Activated CD8-positive, alpha-beta memory T cell treated with anti-CD3 and anti-CD28 coated beads for 1 hour (primary cell): ENCODE results near the gene KMT5B.

Experiments used
- DNase-seq, 2 donors: peaks; one replicate each; pipeline ENCODE4 v3.0.0-alpha.2; 2020; ENCODE audit warnings: low read depth in 1 of 2; ENCODE audit errors: extremely low read depth in 1 of 2

Gene KMT5B

DNA sequence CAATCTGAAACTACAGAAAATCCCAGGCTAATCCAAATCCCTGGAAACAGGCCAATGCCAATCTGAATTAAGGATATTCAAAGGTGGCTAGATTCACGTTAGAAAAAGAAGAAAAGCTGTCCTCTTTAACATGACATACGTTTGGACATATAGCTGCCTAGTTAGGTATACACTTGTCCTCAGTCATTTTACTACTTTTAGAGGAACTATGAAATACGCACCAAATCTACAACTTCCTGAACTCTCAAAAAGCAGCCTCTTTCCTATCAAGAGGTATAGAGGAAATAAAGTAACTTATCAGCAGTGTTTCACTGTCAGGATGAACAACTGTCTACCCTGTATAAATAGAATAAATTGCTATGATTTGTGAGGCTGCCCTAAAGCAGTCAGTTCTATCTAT, 24.0 kb downstream of the KMT5B start:
- no peak for DNase-seq

GRCh38 chr11:68186061-68186460, 27.0 kb downstream of the KMT5B start:
- no peak for DNase-seq

GRCh38 chr11:68181719-68182451, 31.2 kb downstream of the KMT5B start:
- DNase-seq: no peak

DNA sequence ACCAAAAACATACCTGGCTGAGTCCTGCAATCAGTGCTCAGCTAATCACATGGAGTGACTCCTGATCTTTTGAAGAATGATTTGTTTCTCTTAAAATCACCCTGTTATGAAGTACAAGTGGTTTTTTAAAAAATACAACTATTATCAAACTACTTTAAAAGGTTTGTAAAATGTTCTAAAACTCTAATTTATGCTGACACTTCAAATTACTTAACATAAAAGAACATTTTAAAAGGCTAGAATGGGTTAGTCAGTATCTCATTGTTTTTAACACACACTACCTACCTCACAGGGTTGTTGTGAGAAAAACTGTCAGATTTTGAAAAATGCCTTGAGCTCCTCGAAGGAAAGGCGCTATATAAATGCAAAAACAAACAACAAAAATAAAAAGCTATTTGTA, 33.2 kb downstream of the KMT5B start:
- DNase-seq: no peak

DNA sequence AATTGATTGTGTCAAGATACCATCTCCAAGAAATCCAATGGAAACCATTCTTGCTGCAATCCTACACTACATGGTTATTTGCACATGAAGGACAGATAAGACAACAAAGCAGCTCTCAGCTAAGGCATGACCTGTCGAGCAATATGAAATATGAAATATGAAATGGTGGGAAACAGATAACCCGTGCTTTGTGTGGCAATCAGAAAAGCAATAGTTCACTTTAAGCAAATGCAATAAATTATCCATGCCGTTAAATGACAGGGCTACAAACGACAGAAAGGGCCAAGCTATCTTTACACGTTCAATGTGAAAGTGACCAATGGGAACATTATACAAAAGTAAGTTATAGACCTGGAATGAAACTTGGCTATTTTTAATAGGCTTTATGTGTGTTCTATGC, 35.2 kb downstream of the KMT5B start:
- no peak for DNase-seq

DNA sequence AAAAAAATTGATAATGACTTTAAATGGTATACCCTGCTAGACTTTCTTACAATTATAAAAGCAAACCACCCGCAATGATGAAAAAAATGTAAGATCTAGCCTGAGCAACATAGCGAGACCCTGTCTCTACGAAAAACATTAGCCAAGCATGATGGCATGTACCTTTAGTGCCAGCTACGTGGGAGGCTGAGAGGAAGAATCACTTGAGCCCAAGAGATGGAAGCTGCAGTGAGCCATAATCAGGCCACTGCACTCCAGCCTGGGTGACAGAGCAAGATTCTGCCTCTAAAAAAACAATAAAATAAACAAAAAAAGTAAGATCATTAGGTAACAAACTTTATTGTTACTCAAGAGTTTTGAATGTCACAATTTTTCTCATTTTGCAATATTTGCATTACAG, 39.2 kb downstream of the KMT5B start:
- no peak for DNase-seq

DNA sequence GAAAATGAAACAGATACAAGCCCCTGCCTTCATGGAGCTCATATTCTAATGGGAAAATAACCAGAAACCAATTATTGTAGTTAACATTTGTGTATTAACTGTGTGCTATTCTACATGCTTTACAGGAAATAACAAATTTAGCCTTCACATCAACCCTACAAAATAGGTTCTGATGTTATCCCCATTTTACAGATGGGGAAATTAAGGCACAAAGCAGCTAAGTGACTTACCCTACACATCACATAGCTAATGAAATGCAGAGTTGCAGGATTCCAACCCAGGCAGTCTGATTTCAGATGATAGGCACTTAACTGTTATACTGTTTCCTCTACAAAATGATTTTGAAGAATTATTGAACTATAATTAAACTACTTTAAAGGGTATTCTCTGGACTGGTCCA, 43.7 kb downstream of the KMT5B start:
- no peak for DNase-seq

DNA sequence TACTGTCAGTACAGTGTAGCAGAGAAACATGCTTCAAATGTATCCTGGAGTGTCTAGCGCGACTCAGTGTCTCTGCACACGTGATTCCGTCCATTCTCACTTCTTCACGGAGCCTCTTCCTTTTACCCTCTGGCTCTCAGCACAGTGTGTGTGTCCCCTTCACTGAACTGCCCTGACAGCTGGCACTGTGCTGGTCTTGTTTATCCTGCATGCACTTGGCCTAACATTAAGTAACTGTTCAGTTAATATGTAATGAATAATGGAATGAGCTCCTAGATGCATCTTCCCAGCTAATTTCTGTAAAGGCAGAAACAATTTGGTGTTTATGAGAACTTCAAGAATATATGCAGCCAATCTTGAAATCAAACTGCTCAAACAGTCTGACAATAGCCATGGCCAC, 44.4 kb downstream of the KMT5B start:
- DNase-seq: no peak

DNA sequence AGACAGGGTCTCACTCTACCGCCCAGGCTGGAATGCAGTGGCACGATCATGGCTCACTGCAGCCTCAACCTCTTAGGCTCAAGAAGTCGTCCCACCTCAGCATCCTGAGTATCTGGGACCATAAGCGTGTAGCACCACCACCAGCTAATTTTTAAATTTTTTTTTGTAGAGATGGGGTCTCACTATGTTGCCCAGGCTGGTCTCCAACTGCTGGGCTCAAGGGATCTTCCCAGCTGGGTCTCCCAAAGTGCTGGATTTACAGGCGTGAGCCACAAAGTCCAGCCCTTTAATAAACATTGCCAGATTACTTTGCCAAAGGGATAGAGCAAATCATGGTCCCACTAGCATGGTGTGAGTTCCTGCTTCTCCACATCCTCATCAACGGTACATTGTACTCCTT, 45.6 kb downstream of the KMT5B start:
- no peak for DNase-seq

GRCh38 chr11:68166969-68167368, 46.1 kb downstream of the KMT5B start:
- DNase-seq: no peak

GRCh38 chr11:68165601-68166000, 47.5 kb downstream of the KMT5B start:
- DNase-seq: no peak

- no peak for DNase-seq
Measured at GRCh38 chr11:68164437-68164836, 48.7 kb downstream of the KMT5B start.

DNA sequence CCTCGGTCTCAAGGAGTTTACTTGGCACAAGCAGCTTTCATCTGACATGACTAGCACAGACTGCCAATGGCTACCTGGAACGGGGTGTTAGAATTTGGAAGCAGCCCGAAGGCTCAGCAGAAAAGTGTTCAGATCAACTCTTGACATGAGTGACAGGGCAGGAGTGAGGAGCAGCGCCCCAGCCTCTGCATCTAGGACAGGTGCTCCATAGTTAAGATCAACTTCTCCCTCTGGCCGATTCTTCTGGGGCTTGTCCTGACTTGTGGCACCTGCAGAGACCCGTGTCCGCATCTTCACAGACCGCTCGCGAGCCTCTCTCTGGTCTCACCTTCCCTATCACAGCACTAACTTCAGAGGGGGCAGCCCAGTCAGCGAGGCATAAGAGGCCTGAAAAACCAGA, 49.4 kb downstream of the KMT5B start:
- no peak for DNase-seq

GRCh38 chr11:68160100-68160695, 52.9 kb downstream of the KMT5B start:
- no peak for DNase-seq

DNA sequence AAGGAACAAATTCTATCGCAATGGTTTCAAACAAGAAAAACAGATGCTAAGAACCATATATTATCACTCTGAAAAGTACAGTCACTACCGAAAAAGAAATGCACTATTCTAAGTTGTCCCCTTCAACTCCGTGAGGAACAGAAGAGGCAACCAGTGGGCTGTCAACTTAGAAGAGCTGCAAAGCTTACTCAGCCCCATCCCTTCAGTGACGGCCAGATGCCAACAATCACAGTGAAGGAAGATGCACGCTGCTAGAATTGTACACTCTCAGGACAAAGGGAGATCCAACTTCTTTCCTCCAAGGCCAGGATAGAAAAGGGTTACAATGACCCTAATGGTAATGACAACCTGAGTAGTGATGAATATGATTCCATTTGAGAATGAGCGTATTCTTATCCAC, 53.4 kb downstream of the KMT5B start:
- no peak for DNase-seq

- no peak for DNase-seq
Measured at GRCh38 chr11:68159161-68159560, 53.9 kb downstream of the KMT5B start.

GRCh38 chr11:68158580-68158979, 54.5 kb downstream of the KMT5B start:
- no peak for DNase-seq

DNA sequence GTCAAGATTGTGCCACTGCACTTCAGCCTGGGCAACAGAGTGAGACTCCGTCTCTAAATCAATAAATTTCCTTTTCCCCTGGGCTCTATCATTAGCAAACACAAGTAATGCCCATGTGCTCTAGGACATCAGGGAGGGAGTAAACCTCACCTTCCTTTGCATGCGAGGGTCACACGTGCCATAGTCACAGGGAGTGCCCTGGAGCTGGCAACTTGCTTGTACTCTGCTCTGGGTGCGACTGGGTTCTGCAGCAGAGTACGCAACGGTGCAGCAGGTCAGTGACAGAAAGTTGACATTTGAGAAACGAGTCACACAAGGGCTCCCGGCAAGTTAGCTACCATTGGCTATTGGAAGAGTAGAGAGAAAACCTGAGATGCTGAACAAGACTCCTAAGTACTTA, 59.4 kb downstream of the KMT5B start:
- DNase-seq: no peak

- no peak for DNase-seq
Measured at GRCh38 chr11:68150037-68150436, 63.1 kb downstream of the KMT5B start.

DNA sequence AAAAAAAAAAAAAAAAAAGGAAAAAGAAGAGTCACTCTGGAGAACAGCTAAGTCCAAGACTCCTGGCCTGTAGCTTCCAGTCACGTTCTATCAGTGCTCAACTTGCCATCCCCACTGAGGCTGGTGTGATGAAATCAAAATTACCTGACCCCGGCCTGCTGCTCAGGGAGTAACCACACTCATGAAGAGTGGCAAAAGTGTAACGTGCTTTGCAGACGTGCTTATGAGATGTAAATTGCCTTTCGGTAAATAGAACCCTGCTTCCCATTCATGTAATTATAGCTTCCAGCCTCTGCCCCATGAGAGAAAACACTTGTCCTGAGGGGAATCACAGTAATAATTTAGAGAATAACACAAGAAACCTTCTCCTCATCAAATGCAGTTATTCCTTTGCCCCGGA, 63.7 kb downstream of the KMT5B start:
- no peak for DNase-seq

DNA sequence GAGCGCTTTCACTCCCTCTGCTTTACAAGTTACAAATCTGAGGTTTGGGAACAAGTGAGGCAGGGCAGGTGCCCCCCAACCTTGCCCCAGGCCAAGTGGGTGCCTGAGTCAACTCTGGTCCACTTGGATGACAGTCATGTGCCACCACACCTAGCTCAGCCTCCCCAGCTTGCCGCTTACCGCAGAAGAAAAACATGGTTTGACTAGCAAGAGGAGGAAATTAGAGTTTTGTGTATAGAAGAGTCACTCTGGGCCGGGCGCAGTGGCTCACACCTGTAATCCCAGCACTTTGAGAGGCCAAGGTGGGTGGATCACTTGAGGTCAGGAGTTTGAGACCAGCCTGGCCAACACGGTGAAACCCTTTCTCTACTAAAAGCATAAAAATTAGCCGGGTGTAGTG, 64.2 kb downstream of the KMT5B start:
- DNase-seq: no peak

DNA sequence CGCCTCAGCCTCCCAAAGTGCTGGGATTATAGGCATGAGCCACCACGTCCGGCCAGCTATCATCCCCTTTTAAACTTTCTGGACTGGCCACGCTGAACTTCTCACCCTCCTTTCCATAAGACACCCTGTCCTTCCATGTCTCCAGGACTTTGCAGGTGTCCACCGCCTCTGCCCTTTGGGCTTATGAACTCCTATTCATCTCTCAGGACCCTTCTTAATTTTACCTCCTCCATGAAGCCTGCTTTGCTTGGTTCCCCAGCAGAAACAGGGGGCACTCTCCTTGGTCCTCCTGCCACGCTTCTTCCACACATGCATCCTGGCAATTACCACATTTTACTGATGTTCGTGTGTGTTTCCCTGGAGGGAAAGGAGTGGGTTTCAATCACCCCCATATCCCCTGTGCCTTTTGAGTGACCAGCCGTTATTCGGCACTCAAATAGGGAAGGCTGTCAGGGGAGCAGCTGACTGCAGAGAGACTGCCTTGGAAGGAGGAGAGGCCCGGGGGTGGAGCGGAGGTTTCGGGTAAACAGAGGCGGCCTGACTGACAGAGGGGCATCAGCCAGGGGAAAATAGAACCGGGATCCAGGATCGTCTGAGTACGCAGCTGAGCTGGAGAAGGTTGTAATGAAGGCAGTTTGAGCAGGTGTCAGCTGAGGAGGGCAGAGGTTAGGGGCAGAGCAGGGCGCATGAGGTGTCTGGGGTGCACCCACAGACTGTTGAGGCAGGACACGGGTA, 64.9 kb downstream of the KMT5B start:
- DNase-seq: no peak
